HEK293 (cell line): ENCODE data around the gene FPR1.

Experiments
- MYNN ChIP-seq: fragments of 450-650 bp; formaldehyde crosslinking; IDR thresholded peaks from 2 replicates; pipeline ENCODE4 v1.5.1; 2016; ENCODE audit warnings: missing biosample characterization, missing genetic modification characterization, borderline replicate concordance
- ZNF223 ChIP-seq: fragments of 450-650 bp; formaldehyde crosslinking; IDR thresholded peaks from 2 replicates; pipeline ENCODE4 v1.5.1; 2016; ENCODE audit warnings: missing biosample characterization, missing genetic modification characterization
- ZNF629 ChIP-seq: fragments of 450-650 bp; formaldehyde crosslinking; IDR thresholded peaks from 2 replicates; pipeline ENCODE4 v1.5.1; 2017; ENCODE audit warnings: missing biosample characterization, missing genetic modification characterization
- ZNF785 ChIP-seq: fragments of 450-650 bp; formaldehyde crosslinking; IDR thresholded peaks from 2 replicates; pipeline ENCODE4 v1.5.1; 2016; ENCODE audit warnings: missing biosample characterization, missing genetic modification characterization
- TF ChIP-seq, protein P1 (sequence below): fragments of 450-650 bp; formaldehyde crosslinking; IDR thresholded peaks from 2 replicates; pipeline ENCODE4 v1.5.1; 2016; ENCODE audit warnings: missing biosample characterization, missing genetic modification characterization

DNA sequence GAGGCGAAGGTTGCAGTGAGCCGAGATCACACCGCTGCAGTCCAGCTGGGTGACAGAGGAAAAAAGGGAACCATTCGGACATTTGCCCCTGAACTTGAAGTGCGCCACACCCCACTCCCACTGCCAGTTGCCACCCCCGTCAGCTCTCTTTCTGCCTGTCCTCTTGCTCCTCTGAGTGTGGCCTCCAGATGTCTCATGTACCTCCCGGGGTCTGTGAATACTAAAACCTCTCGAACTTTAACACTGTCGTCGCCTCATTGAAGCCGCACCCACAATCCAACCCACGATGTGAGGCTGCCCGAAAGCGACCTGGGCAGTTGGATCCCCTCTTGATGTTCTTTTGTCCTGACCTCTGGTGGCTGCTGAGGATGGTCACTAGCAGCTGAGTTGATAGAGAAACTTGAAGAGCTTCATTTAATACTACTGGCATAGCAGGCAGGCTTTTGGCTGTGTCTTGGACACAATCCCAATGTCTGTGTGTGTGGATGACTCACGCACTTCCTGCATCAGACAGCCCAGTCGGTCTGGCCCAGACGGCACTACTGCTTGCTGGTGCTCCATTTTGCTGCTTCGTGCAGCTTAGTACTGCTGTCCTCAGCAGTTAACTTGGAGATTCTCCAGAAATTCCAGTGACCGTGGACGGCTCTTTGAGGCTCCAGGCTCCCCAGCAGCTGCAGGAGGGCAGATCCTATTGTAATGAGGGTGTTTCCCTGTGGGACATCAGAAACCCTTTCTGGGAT lies 47.5 kb upstream of the FPR1 start:
- TF ChIP-seq MYNN (tag by site-specific recombination) (no peak), ZNF223 (tag by site-specific recombination) (no peak), ZNF785 (tag by site-specific recombination) (no peak), ZNF629 (tag by site-specific recombination) (no peak)
- TF ChIP-seq, protein P1, sequence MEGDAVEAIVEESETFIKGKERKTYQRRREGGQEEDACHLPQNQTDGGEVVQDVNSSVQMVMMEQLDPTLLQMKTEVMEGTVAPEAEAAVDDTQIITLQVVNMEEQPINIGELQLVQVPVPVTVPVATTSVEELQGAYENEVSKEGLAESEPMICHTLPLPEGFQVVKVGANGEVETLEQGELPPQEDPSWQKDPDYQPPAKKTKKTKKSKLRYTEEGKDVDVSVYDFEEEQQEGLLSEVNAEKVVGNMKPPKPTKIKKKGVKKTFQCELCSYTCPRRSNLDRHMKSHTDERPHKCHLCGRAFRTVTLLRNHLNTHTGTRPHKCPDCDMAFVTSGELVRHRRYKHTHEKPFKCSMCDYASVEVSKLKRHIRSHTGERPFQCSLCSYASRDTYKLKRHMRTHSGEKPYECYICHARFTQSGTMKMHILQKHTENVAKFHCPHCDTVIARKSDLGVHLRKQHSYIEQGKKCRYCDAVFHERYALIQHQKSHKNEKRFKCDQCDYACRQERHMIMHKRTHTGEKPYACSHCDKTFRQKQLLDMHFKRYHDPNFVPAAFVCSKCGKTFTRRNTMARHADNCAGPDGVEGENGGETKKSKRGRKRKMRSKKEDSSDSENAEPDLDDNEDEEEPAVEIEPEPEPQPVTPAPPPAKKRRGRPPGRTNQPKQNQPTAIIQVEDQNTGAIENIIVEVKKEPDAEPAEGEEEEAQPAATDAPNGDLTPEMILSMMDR = no peak
